Stomach (tissue), 9 donors: ENCODE measurements around the gene SLC38A6. TPM values are rescaled to one million over a fixed set of nuclear protein-coding genes. Genes with fewer than 3 reads are reported as not detected.
A peak's percentile ranks its signal among the peaks of the same experiment; 100 is the strongest.

Experiments
- DNase-seq, 2 donors: peaks; one replicate each; pipeline versions ENCODE4 v3.0.0 to v3.0.0-alpha.2; 2013 to 2019
- H3K27ac ChIP-seq, 5 donors: fragments of 200-600 bp in 4 of 5; sonication (generic) in 4 of 5; one replicate each; pipeline ENCODE4 v1.5.1; 2013 to 2019; ENCODE audit warnings: mild to moderate bottlenecking in 1 of 5, moderate library complexity in 1 of 5
- H3K27me3 ChIP-seq, 3 donors: fragments of 200-600 bp; sonication (generic); one replicate each; pipeline ENCODE4 v1.5.1; 2017 to 2019; ENCODE audit warnings: mixed run types in 1 of 3
- H3K36me3 ChIP-seq, 4 donors: fragments of 200-600 bp; sonication (generic); 1 replicate in 3 of 4; 2 replicates in 1 of 4; pipeline ENCODE4 v1.5.1; 2016 to 2019
- H3K4me1 ChIP-seq, 4 donors: fragments of 200-600 bp; sonication (generic); one replicate each; pipeline ENCODE4 v1.5.1; 2016 to 2019
- H3K4me3 ChIP-seq, 4 donors: fragments of 200-600 bp; sonication (generic) in 3 of 4; one replicate each; pipeline ENCODE4 v1.5.1; 2016 to 2019; ENCODE audit warnings: mild to moderate bottlenecking in 1 of 4
- H3K9me3 ChIP-seq, 4 donors: fragments of 200-600 bp; sonication (generic); one replicate each; pipeline ENCODE4 v1.5.1; 2016 to 2019
- EP300 ChIP-seq: sonication (generic); formaldehyde crosslinking; IDR thresholded peaks from one replicate; pipeline ENCODE4 v1.6.1; 2017; ENCODE audit warnings: antibody characterized with exemption
- POLR2A ChIP-seq, 4 donors: fragments of 450-650 bp; IDR thresholded peaks; one replicate each; pipeline ENCODE4 v1.6.1; 2016; ENCODE audit warnings: antibody characterized with exemption in 4 of 4, control low read depth in 2 of 4, mild to moderate bottlenecking in 1 of 4, moderate library complexity in 1 of 4
- POLR2AphosphoS5 ChIP-seq, 3 donors: sonication (generic); formaldehyde crosslinking; IDR thresholded peaks; one replicate each; pipeline ENCODE4 v1.6.1; 2016; ENCODE audit warnings: antibody characterized with exemption in 3 of 3
- WGBS, 5 donors: extraction: QIAGEN DNeasy Blood & Tissue Kit in 3 of 5; methylation state at CpG; one replicate each; pipeline versions ENCODE4 v1.1.5 to v1.1.7; 2013 to 2018; 5-methylcytosine and 5-hydroxymethylcytosine counted together
- intact Hi-C: fragments of 100-400 bp; cut with DNase I; formaldehyde crosslinking; loops from one replicate; pipeline ENCODE4 v1.15.1; 2023; ENCODE audit warnings: low total_unique reads
- polyA plus RNA-seq, 3 donors: library from polyadenylated mRNA; stranded (reverse); fragments of 200-250 nt; gene quantifications; one replicate each; pipeline ENCODE4 v1.2.3, GENCODE V29; 2013
- total RNA-seq, 5 donors: library from RNA; depleted of rRNA; stranded (reverse); fragments of >200 nt; gene quantifications; one replicate each; pipeline versions ENCODE4 v1.1.0 to v1.2.3, GENCODE V29; 2014 to 2016
- TF ChIP-seq, protein P1 (sequence below), 7 experiments: fragments of 450-650 bp in 4 of 7; fragments of 200-600 bp in 3 of 7; sonication (generic) in 3 of 7; IDR thresholded peaks; one replicate each; pipeline ENCODE4 v1.5.1; 2016 to 2019; ENCODE audit warnings: antibody characterized with exemption in 7 of 7, control low read depth in 2 of 7, mild to moderate bottlenecking in 1 of 7
- donor health status: healthy with polysubstance abuse.
- donor health status: Bipolar disorder and iron deficiency.
- donor health status: healthy.

The SLC38A6 gene
- total and polyA plus RNA-seq, 8 donors: 2.9 to 45.9 (median 7.6) TPM; not detected in 1

DNA sequence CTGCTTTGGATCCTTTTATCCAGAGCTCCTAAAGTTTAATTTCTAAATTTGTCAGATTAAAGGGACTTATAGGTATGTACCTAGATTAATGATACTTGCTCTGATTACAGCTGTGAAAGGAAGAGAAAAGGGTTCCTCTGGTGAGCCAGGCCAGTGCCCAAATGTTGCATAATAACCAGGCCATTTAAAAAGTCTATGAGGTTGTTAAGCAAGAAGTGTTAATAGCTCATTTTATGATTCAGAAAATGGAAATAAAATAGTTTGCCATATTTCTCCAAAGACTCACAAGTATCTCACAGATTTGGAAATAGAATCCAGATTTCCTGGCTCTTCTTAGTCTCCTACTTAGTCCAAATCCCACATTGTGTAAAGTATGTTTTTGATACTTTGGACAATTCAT is 67.6 kb downstream of the SLC38A6 start:
- Histone ChIP-seq H3K9me3 (peaks cover 0 to 6% (median 0%) of the 10 kb centered on the region in 4 donors), H3K27ac (no peak overlapping the region), H3K4me1 (no peaks in the 10 kb centered on the region), H3K27me3 (no peaks in the 10 kb centered on the region), H3K36me3 (peaks cover 0 to 8% (median 0%) of the 10 kb centered on the region in 4 donors), H3K4me3 (no peak overlapping the region)
- intact Hi-C loops: no loop called here
- TF ChIP-seq, protein P1, sequence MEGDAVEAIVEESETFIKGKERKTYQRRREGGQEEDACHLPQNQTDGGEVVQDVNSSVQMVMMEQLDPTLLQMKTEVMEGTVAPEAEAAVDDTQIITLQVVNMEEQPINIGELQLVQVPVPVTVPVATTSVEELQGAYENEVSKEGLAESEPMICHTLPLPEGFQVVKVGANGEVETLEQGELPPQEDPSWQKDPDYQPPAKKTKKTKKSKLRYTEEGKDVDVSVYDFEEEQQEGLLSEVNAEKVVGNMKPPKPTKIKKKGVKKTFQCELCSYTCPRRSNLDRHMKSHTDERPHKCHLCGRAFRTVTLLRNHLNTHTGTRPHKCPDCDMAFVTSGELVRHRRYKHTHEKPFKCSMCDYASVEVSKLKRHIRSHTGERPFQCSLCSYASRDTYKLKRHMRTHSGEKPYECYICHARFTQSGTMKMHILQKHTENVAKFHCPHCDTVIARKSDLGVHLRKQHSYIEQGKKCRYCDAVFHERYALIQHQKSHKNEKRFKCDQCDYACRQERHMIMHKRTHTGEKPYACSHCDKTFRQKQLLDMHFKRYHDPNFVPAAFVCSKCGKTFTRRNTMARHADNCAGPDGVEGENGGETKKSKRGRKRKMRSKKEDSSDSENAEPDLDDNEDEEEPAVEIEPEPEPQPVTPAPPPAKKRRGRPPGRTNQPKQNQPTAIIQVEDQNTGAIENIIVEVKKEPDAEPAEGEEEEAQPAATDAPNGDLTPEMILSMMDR (IDR thresholded peaks at IDR 0.05): no peak
- DNase-seq: no peak

DNA sequence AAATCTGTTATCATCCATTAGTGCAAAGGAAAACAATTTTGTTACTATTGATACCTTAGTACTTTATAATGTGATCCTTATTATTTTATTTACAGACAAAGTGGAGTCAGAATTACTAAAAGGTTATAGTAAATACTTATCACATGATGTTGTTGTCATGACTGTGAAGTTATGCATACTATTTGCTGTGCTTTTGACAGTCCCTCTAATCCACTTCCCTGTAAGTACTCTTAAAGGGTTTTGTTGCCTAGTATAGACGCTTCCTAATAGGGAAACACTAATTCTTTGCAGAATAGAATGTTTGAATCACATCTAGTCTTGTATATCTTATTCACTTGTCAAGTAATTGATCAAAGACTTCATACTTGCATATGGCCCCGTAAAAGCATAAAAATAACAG is 69.4 kb downstream of the SLC38A6 start:
- TF ChIP-seq, protein P1 (IDR thresholded peaks at IDR 0.05): no peak
- TF ChIP-seq EP300 (no peak), POLR2A (IDR thresholded peaks at IDR 0.05) (no peak), POLR2AphosphoS5 (IDR thresholded peaks at IDR 0.05) (no peak)
- intact Hi-C loops: no loop called here
- Histone ChIP-seq H3K27ac (no peak overlapping the region), H3K4me1 (no peaks in the 10 kb centered on the region), H3K27me3 (no peaks in the 10 kb centered on the region), H3K36me3 (peaks cover 0 to 8% (median 0%) of the 10 kb centered on the region in 4 donors), H3K9me3 (peaks cover 0 to 13% (median 0%) of the 10 kb centered on the region in 4 donors), H3K4me3 (no peak overlapping the region)
- no peak for DNase-seq
- WGBS, 5 donors: 62 to 96% (median 90%) methylated on average over 2 of the region's 2 CpGs

DNA sequence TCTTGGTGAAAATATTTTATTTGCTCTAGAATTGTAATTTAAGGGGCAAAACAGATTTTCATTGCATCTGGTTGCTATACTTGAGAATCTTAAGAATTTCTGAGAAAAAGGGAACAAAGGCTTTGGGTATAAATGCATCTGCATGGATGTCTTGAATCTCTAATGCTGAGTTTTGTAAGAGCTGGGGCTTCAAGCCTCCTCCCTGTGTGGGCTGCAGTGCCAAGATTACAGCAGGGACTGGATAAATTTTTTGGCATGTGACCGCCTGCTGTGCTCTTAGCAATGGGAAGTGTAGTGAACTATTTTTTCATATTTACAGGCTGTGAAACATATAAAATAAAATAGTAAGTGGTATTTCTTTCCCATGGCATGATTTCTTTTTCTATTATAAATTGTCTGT is 70.0 kb downstream of the SLC38A6 start:
- WGBS, 5 donors: 59 to 79% (median 67%) methylated on average over 1 of the region's 1 CpG
- TF ChIP-seq EP300 (no peak), POLR2A (IDR thresholded peaks at IDR 0.05) (no peak), POLR2AphosphoS5 (IDR thresholded peaks at IDR 0.05) (no peak)
- TF ChIP-seq, protein P1 (IDR thresholded peaks at IDR 0.05): no peak
- peak in 1 of 2 donors; percentile 62 for DNase-seq
- intact Hi-C loops: no loop called here
- H3K27me3 ChIP-seq: no peaks in the 10 kb centered on the region
- H3K4me1 ChIP-seq: no peaks in the 10 kb centered on the region
- H3K4me3 ChIP-seq: no peak overlapping the region
- H3K27ac ChIP-seq: no peak overlapping the region
- H3K9me3 ChIP-seq: peaks cover 0 to 13% (median 0%) of the 10 kb centered on the region in 4 donors
- H3K36me3 ChIP-seq: peaks cover 0 to 8% (median 0%) of the 10 kb centered on the region in 4 donors

DNA sequence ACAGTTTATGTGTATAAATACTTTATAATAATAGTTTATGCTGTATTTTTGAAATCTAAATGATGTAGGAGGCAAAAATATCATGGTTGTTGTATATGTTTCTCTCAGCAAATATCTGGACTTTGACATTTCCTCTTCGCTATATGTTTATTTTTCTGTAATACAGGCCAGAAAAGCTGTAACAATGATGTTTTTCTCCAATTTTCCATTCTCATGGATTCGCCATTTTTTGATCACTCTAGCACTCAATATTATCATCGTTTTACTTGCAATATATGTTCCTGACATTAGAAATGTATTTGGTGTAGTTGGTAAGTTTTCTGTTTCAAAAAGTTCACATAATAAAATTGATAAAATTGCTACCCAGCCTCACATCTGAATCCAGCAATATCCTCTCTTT is 70.6 kb downstream of the SLC38A6 start:
- Histone ChIP-seq H3K4me3 (no peak overlapping the region), H3K36me3 (peaks cover 0 to 8% (median 0%) of the 10 kb centered on the region in 4 donors), H3K27ac (no peak overlapping the region), H3K9me3 (peaks cover 0 to 13% (median 0%) of the 10 kb centered on the region in 4 donors), H3K4me1 (no peaks in the 10 kb centered on the region), H3K27me3 (no peaks in the 10 kb centered on the region)
- no peak for DNase-seq
- intact Hi-C loops: no loop called here
- 82 to 91% (median 88%) methylated on average over 3 of the region's 3 CpGs for WGBS, 5 donors
- TF ChIP-seq POLR2A (IDR thresholded peaks at IDR 0.05) (no peak), POLR2AphosphoS5 (IDR thresholded peaks at IDR 0.05) (no peak)

DNA sequence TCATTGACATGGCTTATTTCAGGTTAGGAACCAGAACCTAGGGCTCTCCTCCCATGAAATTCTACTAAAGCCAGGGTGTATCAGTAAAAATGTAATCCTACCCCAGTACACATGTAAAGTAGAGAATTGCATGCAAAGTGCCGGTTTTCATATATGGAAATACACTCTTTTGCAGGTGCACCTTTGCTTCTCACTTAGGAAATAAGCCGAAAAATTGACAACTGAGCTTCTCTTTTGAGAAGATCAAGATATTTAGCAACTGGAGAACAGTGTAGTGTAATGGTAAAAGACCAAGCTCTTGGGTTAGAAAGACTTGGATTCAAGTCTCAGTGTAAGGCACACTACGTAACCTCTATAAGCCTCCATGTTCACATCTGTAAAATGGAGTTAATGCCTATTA is 82.4 kb downstream of the SLC38A6 start:
- no peak for TF ChIP-seq POLR2AphosphoS5 (IDR thresholded peaks at IDR 0.05)
- no peak for TF ChIP-seq EP300
- TF ChIP-seq, protein P1 (IDR thresholded peaks at IDR 0.05): no peak
- TF ChIP-seq POLR2A (IDR thresholded peaks at IDR 0.05): no peak
- WGBS, 5 donors: 94 to 98% (median 96%) methylated on average over 3 of the region's 3 CpGs
- no peak for DNase-seq
- H3K9me3 ChIP-seq: no peaks in the 10 kb centered on the region
- H3K4me3 ChIP-seq: no peak overlapping the region
- intact Hi-C loops: no loop called here
- no peaks in the 10 kb centered on the region for H3K4me1 ChIP-seq
- no peaks in the 10 kb centered on the region for H3K27me3 ChIP-seq
- H3K36me3 ChIP-seq: no peaks in the 10 kb centered on the region
- H3K27ac ChIP-seq: no peak overlapping the region
